ENCODE results near the gene BMP8A. TPM values are rescaled to one million over a fixed set of nuclear protein-coding genes. Genes with fewer than 3 reads are reported as not detected.

BMP8A gene
- total RNA-seq, 2 experiments from 2014 or later, result not detected

DNA sequence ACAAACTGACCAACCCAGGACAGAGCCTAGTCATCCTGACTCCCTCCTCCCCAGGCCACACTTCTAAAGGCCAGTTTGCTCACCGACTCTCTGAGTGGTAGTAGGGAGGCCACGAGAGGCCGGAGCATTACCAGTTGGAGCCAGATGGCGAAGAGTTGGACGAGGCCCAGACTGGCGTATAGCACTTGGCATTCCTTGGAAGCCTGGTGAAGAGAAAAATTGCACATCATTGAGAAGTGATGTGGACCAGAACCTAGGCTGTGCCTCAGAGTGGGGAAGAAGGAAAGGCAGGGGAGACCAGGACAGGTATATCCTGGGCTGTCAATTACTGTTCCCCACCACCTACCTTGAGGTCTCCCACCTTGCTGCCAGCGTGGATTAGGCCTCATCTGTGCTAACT is 72.9 kb downstream of the BMP8A start:
- Mint-ChIP-seq H3K27me3 (no peaks in the 10 kb centered on the region), H3K27ac (no peak overlapping the region), H3K36me3 (peaks cover 80% of the 10 kb centered on the region), H3K4me1 (peaks cover 8% of the 10 kb centered on the region), H3K9me3 (ENCODE audit: low read depth) (no peaks in the 10 kb centered on the region), H3K4me3 (no peak overlapping the region)
- ATAC-seq (no peak), DNase-seq (no peak)
- CTCF ChIA-PET, result no interaction called here

DNA sequence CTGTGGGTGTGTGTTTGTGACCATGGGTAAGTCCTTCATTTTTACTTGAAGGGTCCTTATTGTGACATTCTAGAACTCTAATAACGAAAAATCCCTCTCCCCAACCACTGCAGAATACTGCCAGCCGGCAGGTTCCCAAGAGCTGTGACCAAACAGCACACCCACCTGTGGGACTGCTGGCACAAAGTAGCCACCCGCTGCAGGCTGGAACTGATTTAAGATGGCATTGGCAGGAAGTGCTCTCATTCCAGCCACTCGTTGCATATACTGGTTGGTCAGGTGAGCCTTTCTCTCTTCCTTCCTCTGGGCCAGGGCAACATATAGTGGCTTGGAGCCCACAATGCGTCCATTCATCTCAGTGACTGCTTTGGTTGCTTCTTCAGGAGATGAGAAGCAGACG is 73.5 kb downstream of the BMP8A start:
- Mint-ChIP-seq H3K36me3 (peaks cover 83% of the 10 kb centered on the region), H3K4me1 (peaks cover 8% of the 10 kb centered on the region), H3K4me3 (no peak overlapping the region), H3K9me3 (ENCODE audit: low read depth) (no peaks in the 10 kb centered on the region), H3K27me3 (no peaks in the 10 kb centered on the region), H3K27ac (no peak overlapping the region)
- DNase-seq, result no peak
- CTCF ChIA-PET, result interaction anchor here (0.8 to 1.4 kb wide), 3 partner anchors 10 to 26 kb away, joined by 3 to 4 read pairs (median 3); no protein-coding TSS in a partner anchor
- ATAC-seq, result no peak

- no peak overlapping the region for H3K4me3 Mint-ChIP-seq
- H3K4me1 Mint-ChIP-seq, result peaks cover 8% of the 10 kb centered on the region
- H3K27me3 Mint-ChIP-seq, result no peaks in the 10 kb centered on the region
- CTCF ChIA-PET, result no interaction called here
- no peak overlapping the region for H3K27ac Mint-ChIP-seq
- H3K9me3 Mint-ChIP-seq (ENCODE audit: low read depth), result no peaks in the 10 kb centered on the region
- DNase-seq (no peak), ATAC-seq (no peak)
- H3K36me3 Mint-ChIP-seq, result peaks cover 76% of the 10 kb centered on the region
Measured at GRCh38 chr1:39566441-39567137, 75.2 kb downstream of the BMP8A start.

- H3K27ac Mint-ChIP-seq, result peak overlapping the region; percentile 2
- no peak overlapping the region for H3K4me3 Mint-ChIP-seq
- no peak for DNase-seq
- H3K4me1 Mint-ChIP-seq, result peaks cover 14% of the 10 kb centered on the region
- CTCF ChIA-PET, result interaction anchor here (1.5 kb wide), 1 partner anchor 469 kb away, joined by 3 read pairs; no protein-coding TSS in a partner anchor
- no peaks in the 10 kb centered on the region for H3K9me3 Mint-ChIP-seq (ENCODE audit: low read depth)
- H3K27me3 Mint-ChIP-seq, result no peaks in the 10 kb centered on the region
- peaks cover 76% of the 10 kb centered on the region for H3K36me3 Mint-ChIP-seq
- ATAC-seq, result no peak
Measured at GRCh38 chr1:39567302-39567701, 75.9 kb downstream of the BMP8A start.

DNA sequence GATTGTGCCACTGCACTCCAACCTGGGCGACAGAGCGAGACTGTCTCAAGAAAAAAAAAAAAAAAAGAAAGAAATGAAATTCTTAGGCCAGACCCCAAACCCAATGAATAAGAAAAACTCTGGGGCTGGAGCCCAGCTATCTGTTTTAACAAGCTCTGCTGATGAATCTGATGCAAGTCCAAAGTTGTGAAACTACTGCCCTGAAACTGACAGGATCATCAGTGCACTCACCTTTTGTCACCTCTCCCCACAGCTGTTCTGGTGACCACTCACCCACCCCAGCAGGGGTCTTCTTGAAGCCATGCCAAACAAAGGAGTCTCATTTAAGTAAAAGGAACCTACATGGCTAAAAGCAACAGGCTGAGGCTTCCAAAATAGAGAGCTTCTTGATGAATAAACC is 76.8 kb downstream of the BMP8A start:
- peaks cover 77% of the 10 kb centered on the region for H3K36me3 Mint-ChIP-seq
- H3K27me3 Mint-ChIP-seq, result no peaks in the 10 kb centered on the region
- no peaks in the 10 kb centered on the region for H3K9me3 Mint-ChIP-seq (ENCODE audit: low read depth)
- CTCF ChIA-PET, result interaction anchor here (1.5 kb wide), 1 partner anchor 470 kb away, joined by 3 read pairs; no protein-coding TSS in a partner anchor
- H3K4me3 Mint-ChIP-seq, result no peak overlapping the region
- H3K27ac Mint-ChIP-seq, result no peak overlapping the region
- ATAC-seq (no peak), DNase-seq (no peak)
- peaks cover 22% of the 10 kb centered on the region for H3K4me1 Mint-ChIP-seq

DNA sequence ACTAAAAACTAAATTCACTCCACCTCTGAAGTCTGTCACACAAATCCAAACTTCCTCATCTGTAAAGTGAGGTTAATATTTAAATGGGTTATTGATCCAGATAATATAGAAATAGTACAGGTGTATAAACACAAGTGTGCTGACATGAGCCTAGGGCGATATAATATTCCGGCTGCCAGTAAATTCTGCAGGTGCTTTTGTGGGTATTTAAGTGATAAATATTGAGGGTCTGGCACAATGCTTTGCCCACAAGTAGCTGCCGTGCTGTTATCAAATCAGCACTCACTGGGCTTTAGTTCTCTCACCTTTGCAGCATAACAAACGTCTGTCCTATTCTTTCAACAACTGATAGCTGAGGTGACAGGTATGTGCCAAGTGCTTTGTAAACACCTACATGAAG is 77.6 kb downstream of the BMP8A start:
- Mint-ChIP-seq H3K27me3 (no peaks in the 10 kb centered on the region), H3K4me3 (no peak overlapping the region), H3K9me3 (ENCODE audit: low read depth) (no peaks in the 10 kb centered on the region), H3K36me3 (peaks cover 78% of the 10 kb centered on the region), H3K4me1 (peaks cover 30% of the 10 kb centered on the region), H3K27ac (no peak overlapping the region)
- DNase-seq (no peak), ATAC-seq (no peak)
- CTCF ChIA-PET, result interaction anchor here (1.3 kb wide), 1 partner anchor 89 kb away, joined by 3 read pairs; no protein-coding TSS in a partner anchor

DNA sequence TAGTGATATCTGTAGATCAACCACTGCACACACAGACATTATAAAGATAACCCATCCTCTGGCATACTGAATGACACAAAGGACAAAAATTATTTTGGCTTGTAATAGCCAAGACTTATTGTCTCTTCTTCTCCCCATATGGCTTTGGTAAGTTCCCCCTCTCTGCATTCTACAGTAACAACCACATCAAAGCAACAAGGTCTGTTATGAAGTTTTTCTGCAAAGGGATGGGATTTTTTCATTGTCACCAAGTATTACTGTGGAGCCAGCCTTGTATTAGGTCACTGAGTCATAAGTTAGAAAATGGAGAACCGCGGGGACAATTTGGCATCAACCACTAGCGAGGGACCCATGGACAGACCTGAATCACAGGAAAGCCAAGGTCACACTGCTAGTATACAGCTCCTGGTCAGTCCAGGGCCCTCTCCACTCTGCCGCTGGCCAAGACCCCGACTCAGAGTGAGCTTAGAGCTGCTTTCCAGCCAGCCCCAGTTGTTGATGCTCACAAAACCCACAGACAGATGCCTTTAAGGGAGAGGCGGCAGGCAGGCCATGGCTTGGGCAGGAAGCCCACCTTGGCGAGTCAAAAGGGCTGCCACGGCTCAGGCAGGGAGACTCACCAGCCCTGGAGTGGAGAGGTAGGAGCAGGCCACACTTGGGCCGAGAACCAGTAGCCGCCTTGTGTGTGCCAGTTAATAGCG is 79.2 kb downstream of the BMP8A start:
- H3K4me3 Mint-ChIP-seq, result no peak overlapping the region
- no peaks in the 10 kb centered on the region for H3K27me3 Mint-ChIP-seq

GRCh38 chr1:39571178-39571483 is 79.7 kb downstream of the BMP8A start:
- DNase-seq (no peak), ATAC-seq (no peak)
- CTCF ChIA-PET, result interaction anchor here (1.3 kb wide), 1 partner anchor 16 kb away, joined by 3 read pairs; no protein-coding TSS in a partner anchor
- H3K4me3 Mint-ChIP-seq, result no peak overlapping the region
- peaks cover 72% of the 10 kb centered on the region for H3K36me3 Mint-ChIP-seq
- no peaks in the 10 kb centered on the region for H3K9me3 Mint-ChIP-seq (ENCODE audit: low read depth)
- H3K27ac Mint-ChIP-seq, result no peak overlapping the region
- H3K4me1 Mint-ChIP-seq, result peaks cover 43% of the 10 kb centered on the region
- H3K27me3 Mint-ChIP-seq, result no peaks in the 10 kb centered on the region

More for the DNA sequence above, 79.2 kb downstream of the BMP8A start:
- no peaks in the 10 kb centered on the region for H3K9me3 Mint-ChIP-seq (ENCODE audit: low read depth)
- H3K36me3 Mint-ChIP-seq, result peaks cover 76% of the 10 kb centered on the region
- H3K4me1 Mint-ChIP-seq, result peaks cover 43% of the 10 kb centered on the region
- ATAC-seq, result no peak
- peak overlapping the region; percentile 52 for H3K27ac Mint-ChIP-seq
- DNase-seq, result no peak
- CTCF ChIA-PET, result no interaction called here

- no peak overlapping the region for H3K4me3 Mint-ChIP-seq
- no peak for DNase-seq
- no peak for ATAC-seq
- peak overlapping the region; percentile 61 for H3K27ac Mint-ChIP-seq
- no peaks in the 10 kb centered on the region for H3K9me3 Mint-ChIP-seq (ENCODE audit: low read depth)
- no peaks in the 10 kb centered on the region for H3K27me3 Mint-ChIP-seq
- CTCF ChIA-PET, result interaction anchor here (0.8 to 1.5 kb wide), 4 partner anchors 11 to 474 kb away, joined by 3 to 6 read pairs (median 3); no protein-coding TSS in a partner anchor
- H3K36me3 Mint-ChIP-seq, result peaks cover 58% of the 10 kb centered on the region
- peaks cover 40% of the 10 kb centered on the region for H3K4me1 Mint-ChIP-seq
Measured at GRCh38 chr1:39572379-39573096, 81.1 kb downstream of the BMP8A start.

- Mint-ChIP-seq H3K9me3 (ENCODE audit: low read depth) (no peaks in the 10 kb centered on the region), H3K27me3 (no peaks in the 10 kb centered on the region), H3K27ac (peak overlapping the region; percentile 50), H3K4me1 (peaks cover 39% of the 10 kb centered on the region), H3K4me3 (peak overlapping the region; percentile 82), H3K36me3 (peaks cover 56% of the 10 kb centered on the region)
- DNase-seq (no peak), ATAC-seq (no peak)
- CTCF ChIA-PET, result interaction anchor here (0.8 to 1.5 kb wide), 5 partner anchors 10 to 474 kb away, joined by 3 to 6 read pairs (median 3); no protein-coding TSS in a partner anchor
Measured at GRCh38 chr1:39573097-39573465, 81.6 kb downstream of the BMP8A start.

GRCh38 chr1:39573736-39574624 is 82.5 kb downstream of the BMP8A start:
- Mint-ChIP-seq H3K36me3 (peaks cover 50% of the 10 kb centered on the region), H3K27me3 (no peaks in the 10 kb centered on the region), H3K9me3 (ENCODE audit: low read depth) (no peaks in the 10 kb centered on the region), H3K4me3 (peak overlapping the region; percentile 82), H3K27ac (peak overlapping the region; percentile 89), H3K4me1 (peaks cover 37% of the 10 kb centered on the region)
- DNase-seq, result no peak
- CTCF ChIA-PET, result interaction anchor here (1.0 to 1.8 kb wide), 9 partner anchors 9 to 475 kb away, joined by 3 to 8 read pairs (median 3); partner anchors contain the start of gene NT5C1A
- ATAC-seq, result no peak

DNA sequence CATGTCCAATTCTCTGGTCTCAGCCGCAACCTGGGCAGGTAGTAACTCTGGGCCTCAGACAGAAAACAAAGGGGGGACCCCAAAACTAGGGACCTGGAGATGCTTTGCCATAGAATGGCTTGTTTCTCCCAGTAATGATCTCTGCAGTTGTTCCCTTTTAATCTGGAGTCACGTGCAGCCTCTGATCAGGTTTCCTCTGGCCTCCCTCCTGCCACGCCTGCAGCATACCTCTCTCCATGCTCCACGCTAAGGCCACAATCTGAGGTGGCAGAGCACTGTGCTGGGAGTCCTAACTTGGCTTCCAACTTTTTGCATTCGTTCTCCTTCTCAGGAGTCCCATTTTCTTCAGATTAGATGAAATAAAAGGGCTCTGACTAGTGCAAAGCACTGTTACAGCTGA is 83.2 kb downstream of the BMP8A start:
- H3K9me3 Mint-ChIP-seq (ENCODE audit: low read depth), result no peaks in the 10 kb centered on the region
- no peaks in the 10 kb centered on the region for H3K27me3 Mint-ChIP-seq
- H3K36me3 Mint-ChIP-seq, result peaks cover 45% of the 10 kb centered on the region
- ATAC-seq, result no peak
- H3K27ac Mint-ChIP-seq, result peak overlapping the region; percentile 89
- H3K4me1 Mint-ChIP-seq, result peaks cover 37% of the 10 kb centered on the region
- DNase-seq, result no peak
- peak overlapping the region; percentile 82 for H3K4me3 Mint-ChIP-seq
- CTCF ChIA-PET, result interaction anchor here (1.0 to 1.8 kb wide), 9 partner anchors 8 to 1699 kb away, joined by 3 to 8 read pairs (median 4); partner anchors contain the start of gene NT5C1A
